Glutamatergic neuron (in vitro differentiated cells): ENCODE measurements around the gene TMPRSS3. TPM values are rescaled to one million over a fixed set of nuclear protein-coding genes. Genes with fewer than 3 reads are reported as not detected.

Source experiments
- DNase-seq: peaks from one replicate; pipeline ENCODE4 v3.0.0; 2022
- H3K27ac Mint-ChIP-seq: one replicate; pipeline ENCODE4 v1.8.0; 2020; ENCODE audit warnings: mild to moderate bottlenecking, mixed read lengths, inconsistent platforms; ENCODE audit not compliant: unreplicated experiment
- H3K27me3 Mint-ChIP-seq: one replicate; pipeline ENCODE4 v1.8.0; 2020; ENCODE audit warnings: mild to moderate bottlenecking, moderate library complexity, mixed read lengths, inconsistent platforms; ENCODE audit not compliant: unreplicated experiment
- H3K36me3 Mint-ChIP-seq: one replicate; pipeline ENCODE4 v1.8.0; 2020; ENCODE audit warnings: mild to moderate bottlenecking, mixed read lengths, inconsistent platforms; ENCODE audit not compliant: unreplicated experiment
- H3K4me1 Mint-ChIP-seq: one replicate; pipeline ENCODE4 v1.8.0; 2020; ENCODE audit warnings: mild to moderate bottlenecking, low read depth, mixed read lengths, inconsistent platforms; ENCODE audit not compliant: unreplicated experiment
- H3K4me3 Mint-ChIP-seq: one replicate; pipeline ENCODE4 v1.8.0; 2020; ENCODE audit warnings: mild to moderate bottlenecking, mixed read lengths, inconsistent platforms; ENCODE audit not compliant: unreplicated experiment
- H3K9me3 Mint-ChIP-seq: one replicate; pipeline ENCODE4 v1.8.0; 2020; ENCODE audit warnings: mild to moderate bottlenecking, moderate library complexity, mixed read lengths, inconsistent platforms; ENCODE audit not compliant: unreplicated experiment
- CTCF ChIP-seq: fragments of 200-600 bp; sonication (generic); IDR thresholded peaks from one replicate; pipeline ENCODE4 v1.5.0; 2021; ENCODE audit not compliant: partially characterized antibody, unreplicated experiment
- total RNA-seq: library from RNA; stranded (reverse); fragmentation: NEBNext Ultra II Directional; extraction: Animal tissue kit (Norgen Biotek cat#: 25700); gene quantifications from one replicate; pipeline ENCODE4 v1.2.1, GENCODE V29; 2021; ENCODE audit not compliant: unreplicated experiment

Gene TMPRSS3
- total RNA-seq, 1 donor from 2014 or later, result 0.71 TPM

- Mint-ChIP-seq H3K36me3 (peaks cover 2% of the 10 kb centered on the region), H3K27me3 (peaks cover 2% of the 10 kb centered on the region), H3K4me3 (no peak overlapping the region), H3K4me1 (peaks cover 2% of the 10 kb centered on the region), H3K9me3 (peaks cover 2% of the 10 kb centered on the region), H3K27ac (no peak overlapping the region)
- DNase-seq, result no peak
- TF ChIP-seq CTCF, result no peak
Measured at GRCh38 chr21:42406866-42407265, 11.0 kb upstream of the TMPRSS3 start.

- no peak for DNase-seq
- H3K9me3 Mint-ChIP-seq, result peaks cover 4% of the 10 kb centered on the region
- no peak for TF ChIP-seq CTCF
- peaks cover 2% of the 10 kb centered on the region for H3K27me3 Mint-ChIP-seq
- H3K36me3 Mint-ChIP-seq, result peaks cover 8% of the 10 kb centered on the region
- no peak overlapping the region for H3K27ac Mint-ChIP-seq
- H3K4me3 Mint-ChIP-seq, result no peak overlapping the region
- peaks cover 2% of the 10 kb centered on the region for H3K4me1 Mint-ChIP-seq
Measured at GRCh38 chr21:42406201-42406621, 10.4 kb upstream of the TMPRSS3 start.

GRCh38 chr21:42405064-42406013, 9.5 kb upstream of the TMPRSS3 start:
- Mint-ChIP-seq H3K27ac (no peak overlapping the region), H3K36me3 (peaks cover 8% of the 10 kb centered on the region), H3K4me3 (no peak overlapping the region), H3K4me1 (peaks cover 3% of the 10 kb centered on the region), H3K27me3 (peaks cover 2% of the 10 kb centered on the region), H3K9me3 (peaks cover 4% of the 10 kb centered on the region)
- no peak for TF ChIP-seq CTCF
- no peak for DNase-seq

GRCh38 chr21:42404539-42404938, 8.7 kb upstream of the TMPRSS3 start:
- peaks cover 2% of the 10 kb centered on the region for H3K27me3 Mint-ChIP-seq
- H3K4me1 Mint-ChIP-seq, result peaks cover 4% of the 10 kb centered on the region
- H3K27ac Mint-ChIP-seq, result no peak overlapping the region
- no peak overlapping the region for H3K4me3 Mint-ChIP-seq
- H3K9me3 Mint-ChIP-seq, result peaks cover 5% of the 10 kb centered on the region
- TF ChIP-seq CTCF, result no peak
- no peak for DNase-seq
- H3K36me3 Mint-ChIP-seq, result peaks cover 8% of the 10 kb centered on the region

GRCh38 chr21:42403611-42404231, 7.9 kb upstream of the TMPRSS3 start, which contains the start of gene UBASH3A:
TSS of gene UBASH3A (plus strand) at chr21:42403902. CDS start at chr21:42403946, 44 bp downstream.
- no peak for DNase-seq
- Mint-ChIP-seq H3K4me1 (peaks cover 10% of the 10 kb centered on the region), H3K27me3 (peaks cover 2% of the 10 kb centered on the region), H3K36me3 (peaks cover 8% of the 10 kb centered on the region), H3K4me3 (no peak within 1 kb of the TSS), H3K27ac (no peak within 1 kb of the TSS), H3K9me3 (peaks cover 5% of the 10 kb centered on the region)
- TF ChIP-seq CTCF, result no peak
